Choroid plexus epithelial cell (primary cell): Measurements from ENCODE around the gene SHCBP1L.
A peak's percentile ranks its signal among the peaks of the same experiment; 100 is the strongest.

Experiments used
- DNase-seq: peaks from one replicate; pipeline ENCODE4 v3.0.0-alpha.2; 2010; ENCODE audit warnings: low read depth
- H3K4me3 ChIP-seq: 2 replicates; pipeline ENCODE4 v1.5.1; 2011; ENCODE audit warnings: low read depth, mild to moderate bottlenecking, control low read depth, low read length, moderate library complexity
- CTCF ChIP-seq: conservative IDR thresholded peaks from 2 replicates; pipeline ENCODE4 v1.5.1; 2011; ENCODE audit warnings: low read depth, mild to moderate bottlenecking, control low read depth, inconsistent platforms, low read length, moderate library complexity

Gene SHCBP1L

GRCh38 chr1:182974506-182975191, 21.7 kb upstream of the SHCBP1L start:
- TF ChIP-seq CTCF: no peak
- DNase-seq: no peak
- H3K4me3 ChIP-seq: no peak overlapping the region

DNA sequence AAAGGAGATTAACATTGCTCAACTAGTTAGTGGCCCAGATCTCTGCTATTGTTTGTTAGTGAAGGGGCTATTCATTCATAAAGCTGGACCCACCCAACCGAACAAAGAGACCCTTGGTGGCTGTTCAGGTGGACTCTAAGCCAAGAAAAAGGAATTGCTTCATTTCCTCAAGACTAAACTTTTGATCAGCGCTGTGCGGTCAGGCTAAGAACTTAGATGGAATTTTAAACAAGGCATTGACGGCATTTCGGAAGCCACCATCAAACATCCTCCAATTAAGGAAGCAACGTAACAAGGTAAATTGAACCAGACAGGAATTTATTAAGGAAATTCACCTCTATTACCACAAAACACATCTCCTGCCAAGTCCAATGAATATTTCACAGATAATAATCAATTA, 19.9 kb upstream of the SHCBP1L start:
- DNase-seq: no peak
- no peak overlapping the region for H3K4me3 ChIP-seq
- TF ChIP-seq CTCF: no peak

DNA sequence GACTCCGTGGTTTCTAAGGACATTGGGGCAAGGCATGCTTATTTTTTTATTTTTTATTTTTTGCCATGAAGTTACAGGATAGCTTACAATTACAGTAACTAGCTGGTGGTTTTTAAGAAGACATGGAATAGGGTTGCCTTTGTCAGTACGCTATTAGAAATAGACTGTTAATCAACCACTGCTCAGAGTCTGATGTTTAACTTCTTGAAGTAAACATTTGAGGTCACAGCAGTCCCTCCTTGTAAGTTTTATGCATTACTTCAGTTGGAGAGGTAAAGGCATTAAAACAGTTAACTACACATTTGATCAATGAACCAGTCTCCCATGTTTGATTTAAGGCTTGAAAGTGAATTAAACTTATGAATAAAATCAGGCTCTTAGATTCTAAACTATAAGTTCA, 19.3 kb upstream of the SHCBP1L start:
- H3K4me3 ChIP-seq: no peak overlapping the region
- TF ChIP-seq CTCF: no peak
- no peak for DNase-seq

DNA sequence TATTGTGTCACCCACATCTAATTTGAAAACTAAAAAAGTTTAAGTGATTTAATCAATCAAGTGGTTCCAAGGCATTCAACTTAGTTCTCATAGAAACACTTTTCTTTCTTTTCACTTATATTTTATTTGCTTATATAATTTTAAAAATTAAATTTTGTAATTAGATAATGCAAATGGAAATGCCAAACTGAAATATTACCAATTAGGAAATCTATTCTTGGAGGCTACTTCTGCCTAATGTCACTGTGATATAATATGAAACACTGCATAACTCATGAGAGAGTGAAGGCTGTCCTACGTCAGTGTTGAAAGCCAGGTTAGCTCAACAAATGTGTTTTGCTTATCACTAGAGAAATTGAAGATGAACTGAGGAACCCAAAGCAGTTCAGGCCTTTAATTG, 18.3 kb upstream of the SHCBP1L start:
- no peak for TF ChIP-seq CTCF
- no peak overlapping the region for H3K4me3 ChIP-seq
- no peak for DNase-seq

GRCh38 chr1:182968836-182969734, 16.1 kb upstream of the SHCBP1L start:
- DNase-seq: no peak
- TF ChIP-seq CTCF: no peak

DNA sequence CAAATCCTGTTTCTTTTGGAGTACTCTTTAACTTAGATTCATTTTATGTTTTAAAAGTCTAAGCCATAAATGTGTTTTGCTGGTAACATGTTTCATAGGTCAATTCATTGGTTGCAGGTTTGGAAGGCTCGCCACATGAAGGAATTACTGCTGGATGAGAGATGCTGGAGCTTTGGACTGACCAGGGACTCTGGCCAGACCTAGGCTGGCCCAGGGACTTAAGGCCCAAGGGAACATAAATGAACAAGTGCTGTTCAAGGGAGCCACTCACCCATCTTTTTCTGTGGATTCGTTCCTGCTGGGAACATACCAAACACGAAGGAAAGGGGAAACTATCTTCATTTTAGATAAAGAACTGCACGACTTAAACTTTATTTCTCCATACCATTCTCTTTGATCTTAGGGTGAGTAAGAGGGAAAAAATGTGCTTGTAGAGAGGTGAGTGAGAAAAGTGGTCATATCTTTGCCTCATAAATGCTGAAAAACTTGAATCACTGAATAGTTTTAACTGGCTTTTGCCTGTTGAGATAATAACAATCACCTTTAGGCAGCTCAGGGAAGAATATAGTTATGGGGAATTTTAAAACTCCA, 15.3 kb upstream of the SHCBP1L start:
- H3K4me3 ChIP-seq: no peak overlapping the region
- DNase-seq: peak; percentile 43
- TF ChIP-seq CTCF: no peak

More at GRCh38 chr1:182968836-182969734, 16.1 kb upstream of the SHCBP1L start:
- H3K4me3 ChIP-seq: no peak overlapping the region
